H9 (cell line): ENCODE data around the gene ZNF304. TPM values are rescaled to one million over a fixed set of nuclear protein-coding genes. Genes with fewer than 3 reads are reported as not detected.
A peak's percentile ranks its signal among the peaks of the same experiment; 100 is the strongest.

Experiments used
- DNase-seq: peaks from one replicate; pipeline ENCODE4 v3.0.0-alpha.2; 2017
- H2AFZ ChIP-seq: one replicate; pipeline ENCODE4 v1.6.1; 2013; ENCODE audit warnings: mild to moderate bottlenecking, low read length, control low read depth, moderate library complexity
- H2AK5ac ChIP-seq: 2 replicates; pipeline ENCODE4 v1.6.1; 2013; ENCODE audit warnings: low read length, control low read depth, mixed read lengths; ENCODE audit not compliant: insufficient read length
- H2BK120ac ChIP-seq: one replicate; pipeline ENCODE4 v1.6.1; 2013; ENCODE audit warnings: low read depth, mild to moderate bottlenecking, low read length, control low read depth, inconsistent platforms; ENCODE audit not compliant: poor library complexity, severe bottlenecking
- H2BK12ac ChIP-seq: 2 replicates; pipeline ENCODE4 v1.6.1; 2013; ENCODE audit warnings: low read length, control low read depth, mixed read lengths, low read depth; ENCODE audit not compliant: insufficient read length
- H2BK15ac ChIP-seq: 2 replicates; pipeline ENCODE4 v1.6.1; 2013; ENCODE audit warnings: low read depth, low read length, control low read depth
- H2BK20ac ChIP-seq: one replicate; pipeline ENCODE4 v1.6.1; 2013; ENCODE audit warnings: low read depth, mild to moderate bottlenecking, low read length, control low read depth, inconsistent platforms; ENCODE audit not compliant: poor library complexity, severe bottlenecking
- H2BK5ac ChIP-seq: 2 replicates; pipeline ENCODE4 v1.6.1; 2013; ENCODE audit warnings: low read length, control low read depth, mixed read lengths; ENCODE audit not compliant: insufficient read length
- H3K14ac ChIP-seq: 2 replicates; pipeline ENCODE4 v1.6.1; 2013; ENCODE audit warnings: low read length, control low read depth; ENCODE audit not compliant: insufficient read depth
- H3K18ac ChIP-seq: 2 replicates; pipeline ENCODE4 v1.6.1; 2013; ENCODE audit warnings: low read depth, mild to moderate bottlenecking, mixed read lengths, low read length, control low read depth; ENCODE audit not compliant: insufficient read length
- H3K23ac ChIP-seq: 2 replicates; pipeline ENCODE4 v1.6.1; 2013; ENCODE audit warnings: low read length, control low read depth, mixed read lengths, low read depth; ENCODE audit not compliant: insufficient read length
- H3K23me2 ChIP-seq: 2 replicates; pipeline ENCODE4 v1.6.1; 2013; ENCODE audit warnings: low read depth, mild to moderate bottlenecking, mixed read lengths, low read length, control low read depth; ENCODE audit not compliant: insufficient read length, poor library complexity, severe bottlenecking
- H3K27ac ChIP-seq: 2 replicates; pipeline ENCODE4 v1.5.1; 2013; ENCODE audit warnings: low read length, control low read depth, mixed read lengths, low read depth; ENCODE audit not compliant: insufficient read length
- H3K27me3 ChIP-seq: 2 replicates; pipeline ENCODE4 v1.6.1; 2013; ENCODE audit warnings: low read length, control low read depth, inconsistent platforms; ENCODE audit not compliant: insufficient read depth
- H3K4ac ChIP-seq: 2 replicates; pipeline ENCODE4 v1.6.1; 2013; ENCODE audit warnings: low read depth, mild to moderate bottlenecking, control low read depth, inconsistent platforms, low read length, moderate library complexity
- H3K4me1 ChIP-seq: 2 replicates; pipeline ENCODE4 v1.6.1; 2013; ENCODE audit warnings: low read length, control low read depth, inconsistent platforms; ENCODE audit not compliant: insufficient read depth
- H3K4me2 ChIP-seq: 2 replicates; pipeline ENCODE4 v1.6.1; 2013; ENCODE audit warnings: low read length, control low read depth, mixed read lengths; ENCODE audit not compliant: insufficient read length, insufficient read depth
- H3K56ac ChIP-seq: 2 replicates; pipeline ENCODE4 v1.6.1; 2013; ENCODE audit warnings: low read depth, mild to moderate bottlenecking, mixed read lengths, low read length, control low read depth; ENCODE audit not compliant: insufficient read length
- H3K79me1 ChIP-seq: 2 replicates; pipeline ENCODE4 v1.6.1; 2013; ENCODE audit warnings: low read depth, mild to moderate bottlenecking, moderate library complexity, low read length, control low read depth, inconsistent platforms; ENCODE audit not compliant: insufficient read depth, poor library complexity, severe bottlenecking
- H3K79me2 ChIP-seq: 2 replicates; pipeline ENCODE4 v1.6.1; 2013; ENCODE audit warnings: low read length, control low read depth, inconsistent platforms; ENCODE audit not compliant: insufficient read depth
- H3K9ac ChIP-seq: 2 replicates; pipeline ENCODE4 v1.6.1; 2013; ENCODE audit warnings: low read length, control low read depth, mixed read lengths; ENCODE audit not compliant: insufficient read length; ENCODE audit errors: extremely low read depth
- H3K9me3 ChIP-seq: one replicate; pipeline ENCODE4 v1.6.1; 2013; ENCODE audit warnings: low read depth, low read length, inconsistent platforms; ENCODE audit not compliant: control insufficient read depth
- H3T11ph ChIP-seq: one replicate; pipeline ENCODE4 v1.6.1; 2013; ENCODE audit warnings: mild to moderate bottlenecking, low read length, control low read depth, inconsistent platforms
- H4K20me1 ChIP-seq: one replicate; pipeline ENCODE4 v1.6.1; 2013; ENCODE audit not compliant: control insufficient read depth, insufficient read length, insufficient read depth
- H4K5ac ChIP-seq: 2 replicates; pipeline ENCODE4 v1.6.1; 2013; ENCODE audit warnings: low read depth, mild to moderate bottlenecking, mixed read lengths, low read length, control low read depth; ENCODE audit not compliant: insufficient read length
- H4K8ac ChIP-seq: replicated peaks from 2 replicates; pipeline ENCODE4 v1.6.1; 2013; ENCODE audit warnings: low read length, control low read depth, mixed read lengths, low read depth; ENCODE audit not compliant: insufficient read length
- H4K91ac ChIP-seq: 2 replicates; pipeline ENCODE4 v1.6.1; 2013; ENCODE audit warnings: low read depth, mild to moderate bottlenecking, moderate library complexity, mixed read lengths, low read length, control low read depth; ENCODE audit not compliant: insufficient read length
- H3K27ac Mint-ChIP-seq, 3 experiments: 2 replicates in 2 of 3; 3 replicates in 1 of 3; pipeline ENCODE4 v1.8.0; 2020 to 2021; ENCODE audit warnings: mixed read lengths in 3 of 3, mild to moderate bottlenecking in 1 of 3, moderate library complexity in 1 of 3
- H3K27me3 Mint-ChIP-seq: 2 replicates; pipeline ENCODE4 v1.8.0; 2021; ENCODE audit warnings: low read depth, mild to moderate bottlenecking, moderate library complexity, mixed read lengths
- H3K36me3 Mint-ChIP-seq, 3 experiments: 2 replicates in 2 of 3; 3 replicates in 1 of 3; pipeline ENCODE4 v1.8.0; 2020 to 2021; ENCODE audit warnings: low read depth in 3 of 3, mixed read lengths in 3 of 3; ENCODE audit not compliant: insufficient read depth in 1 of 3
- H3K4me1 Mint-ChIP-seq, 2 experiments: 2 replicates each; pipeline ENCODE4 v1.8.0; 2020; ENCODE audit warnings: mixed read lengths in 2 of 2
- H3K4me3 Mint-ChIP-seq, 2 experiments: 2 replicates in 1 of 2; 3 replicates in 1 of 2; pipeline ENCODE4 v1.8.0; 2020 to 2021; ENCODE audit warnings: mild to moderate bottlenecking in 2 of 2, mixed read lengths in 2 of 2, moderate library complexity in 1 of 2
- H3K9me3 Mint-ChIP-seq, 2 experiments: 2 replicates in 1 of 2; 3 replicates in 1 of 2; pipeline ENCODE4 v1.8.0; 2020; ENCODE audit warnings: mild to moderate bottlenecking in 2 of 2, mixed read lengths in 2 of 2, moderate library complexity in 1 of 2
- CTCF ChIP-seq: fragments of 200-600 bp; sonication (generic); conservative IDR thresholded peaks from 3 replicates; pipeline ENCODE4 v1.8.0; 2021; ENCODE audit warnings: antibody characterized with exemption, mild to moderate bottlenecking
- WGBS: extraction: QIAGEN DNeasy Blood & Tissue Kit; methylation state at CpG from one replicate; pipeline ENCODE4 v1.1.7; 2013; ENCODE audit warnings: missing lambda C conversion rate, low lambda C conversion rate, mixed read lengths; ENCODE audit not compliant: insufficient read length; ENCODE audit errors: extremely low coverage; 5-methylcytosine and 5-hydroxymethylcytosine counted together
- total RNA-seq: library from RNA; stranded (reverse); gene quantifications from 2 replicates; pipeline ENCODE4 v1.2.1, GENCODE V29; 2021

The ZNF304 gene
- total RNA-seq, 1 experiment from 2014 or later, result 13.5 TPM

- Histone ChIP-seq H3K9ac (peak overlapping the region; percentile 15), H3K4ac (no peak overlapping the region), H3K14ac (no peak overlapping the region), H3K79me2 (no peaks in the 10 kb centered on the region; the same call in 1 of the 2 replicates), H3K9me3 (no peaks in the 10 kb centered on the region), H3K56ac (no peak overlapping the region), H3K18ac (no peak overlapping the region), H2AK5ac (no peak overlapping the region), H4K5ac (no peak overlapping the region), H4K91ac (no peak overlapping the region), H3K27me3 (no peaks in the 10 kb centered on the region), H3K4me1 (no peaks in the 10 kb centered on the region), H4K8ac (no peak overlapping the region), H3K27ac (no peak overlapping the region), H3K4me2 (no peak overlapping the region), H2BK20ac (no peak overlapping the region), H3K79me1 (peaks cover 3% of the 10 kb centered on the region), H2AFZ (no peak overlapping the region), H4K20me1 (no peaks in the 10 kb centered on the region), H3K23ac (no peak overlapping the region), H2BK12ac (no peak overlapping the region), H3K23me2 (no peaks in the 10 kb centered on the region), H2BK15ac (no peak overlapping the region), H3T11ph (no peak overlapping the region), H2BK5ac (no peak overlapping the region), H2BK120ac (no peak overlapping the region)
- DNase-seq, result no peak
- no peaks in the 10 kb centered on the region; a peak in 1 of 5 replicates for H3K9me3 Mint-ChIP-seq
- no CpG with 5 or more reads among the region's 1 CpG for WGBS
- H3K27ac Mint-ChIP-seq, result peak overlapping the region in 2 of 3 experiments; percentile 68 to 81; a peak in 2 of 7 replicates
- no peak for TF ChIP-seq CTCF
- H3K36me3 Mint-ChIP-seq, result peaks cover 19 to 50% (median 31%) of the 10 kb centered on the region in 3 experiments
- peaks cover 0 to 7% of the 10 kb centered on the region in 2 experiments; a peak in 1 of 4 replicates for H3K4me1 Mint-ChIP-seq
- no peaks in the 10 kb centered on the region for H3K27me3 Mint-ChIP-seq
- no peak overlapping the region for H3K4me3 Mint-ChIP-seq
Measured at GRCh38 chr19:57302020-57302465, 49.0 kb upstream of the ZNF304 start.
